Measurements from ENCODE around the gene COL4A2. TPM values are rescaled to one million over a fixed set of nuclear protein-coding genes. Genes with fewer than 3 reads are reported as not detected.
"Not testable (repeated sequence)": the region's sequence is repeated elsewhere in the genome, so short reads cannot be mapped to it uniquely, and the experiment has no call there.

Gene COL4A2
- total RNA-seq, 1 experiment from 2014 or later, result 50.0 TPM

GRCh38 chr13:110529522-110530311 is 222.6 kb downstream of the COL4A2 start:
- Histone ChIP-seq H3K27me3 (no peaks in the 10 kb centered on the region), H3K4me3 (no peak overlapping the region), H3K36me3 (no peaks in the 10 kb centered on the region), H3K9me3 (no peaks in the 10 kb centered on the region)
- no peak for DNase-seq

- Histone ChIP-seq H3K4me3 (no peak overlapping the region), H3K36me3 (no peaks in the 10 kb centered on the region), H3K9me3 (no peaks in the 10 kb centered on the region), H3K27me3 (no peaks in the 10 kb centered on the region)
- DNase-seq, result no peak
Measured at GRCh38 chr13:110531100-110531499, 224.0 kb downstream of the COL4A2 start.

GRCh38 chr13:110531671-110532083 is 224.6 kb downstream of the COL4A2 start:
- H3K27me3 ChIP-seq, result no peaks in the 10 kb centered on the region
- no peak for DNase-seq
- no peaks in the 10 kb centered on the region for H3K9me3 ChIP-seq
- no peaks in the 10 kb centered on the region for H3K36me3 ChIP-seq
- H3K4me3 ChIP-seq, result no peak overlapping the region

- not testable (repeated sequence) for H3K36me3 ChIP-seq, H3K27me3 ChIP-seq, H3K4me3 ChIP-seq, H3K9me3 ChIP-seq, DNase-seq
Measured at GRCh38 chr13:110532258-110532657, 225.2 kb downstream of the COL4A2 start.

- no peak for DNase-seq
- Histone ChIP-seq H3K36me3 (no peaks in the 10 kb centered on the region), H3K9me3 (no peaks in the 10 kb centered on the region), H3K4me3 (no peak overlapping the region), H3K27me3 (no peaks in the 10 kb centered on the region)
Measured at GRCh38 chr13:110533771-110534670, 226.9 kb downstream of the COL4A2 start.

GRCh38 chr13:110535526-110535925 is 228.4 kb downstream of the COL4A2 start:
- Histone ChIP-seq H3K9me3 (no peaks in the 10 kb centered on the region), H3K4me3 (no peak overlapping the region), H3K36me3 (no peaks in the 10 kb centered on the region), H3K27me3 (no peaks in the 10 kb centered on the region)
- no peak for DNase-seq

- H3K4me3 ChIP-seq, result no peak overlapping the region
- H3K9me3 ChIP-seq, result no peaks in the 10 kb centered on the region
- no peaks in the 10 kb centered on the region for H3K36me3 ChIP-seq
- no peaks in the 10 kb centered on the region for H3K27me3 ChIP-seq
- no peak for DNase-seq
Measured at GRCh38 chr13:110536006-110536693, 229.1 kb downstream of the COL4A2 start.

- Histone ChIP-seq H3K9me3 (no peaks in the 10 kb centered on the region), H3K27me3 (no peaks in the 10 kb centered on the region), H3K36me3 (no peaks in the 10 kb centered on the region), H3K4me3 (no peak overlapping the region)
- DNase-seq, result no peak
Measured at GRCh38 chr13:110538632-110539031, 231.5 kb downstream of the COL4A2 start.

GRCh38 chr13:110539894-110540293 is 232.8 kb downstream of the COL4A2 start:
- peaks cover 3% of the 10 kb centered on the region for H3K9me3 ChIP-seq
- H3K27me3 ChIP-seq, result no peaks in the 10 kb centered on the region
- DNase-seq, result no peak
- H3K4me3 ChIP-seq, result no peak overlapping the region
- H3K36me3 ChIP-seq, result no peaks in the 10 kb centered on the region

- H3K27me3 ChIP-seq, result no peaks in the 10 kb centered on the region
- H3K9me3 ChIP-seq, result peaks cover 3% of the 10 kb centered on the region
- DNase-seq, result no peak
- H3K36me3 ChIP-seq, result no peaks in the 10 kb centered on the region
- H3K4me3 ChIP-seq, result no peak overlapping the region
Measured at GRCh38 chr13:110540871-110541525, 233.9 kb downstream of the COL4A2 start.

GRCh38 chr13:110541526-110541920 is 234.4 kb downstream of the COL4A2 start:
- DNase-seq, result no peak
- H3K36me3 ChIP-seq, result no peaks in the 10 kb centered on the region

GRCh38 chr13:110542169-110542796 is 235.2 kb downstream of the COL4A2 start:
- DNase-seq, result no peak
- H3K36me3 ChIP-seq, result no peaks in the 10 kb centered on the region
- peaks cover 3% of the 10 kb centered on the region for H3K9me3 ChIP-seq
- H3K4me3 ChIP-seq, result no peak overlapping the region
- no peaks in the 10 kb centered on the region for H3K27me3 ChIP-seq

More at GRCh38 chr13:110541526-110541920, 234.4 kb downstream of the COL4A2 start:
- Histone ChIP-seq H3K9me3 (peaks cover 3% of the 10 kb centered on the region), H3K27me3 (no peaks in the 10 kb centered on the region), H3K4me3 (no peak overlapping the region)

GRCh38 chr13:110546378-110546777 is 239.3 kb downstream of the COL4A2 start:
- no peak for DNase-seq
- no peaks in the 10 kb centered on the region for H3K36me3 ChIP-seq

GRCh38 chr13:110546926-110547325 is 239.8 kb downstream of the COL4A2 start:
- Histone ChIP-seq H3K9me3 (peaks cover 3% of the 10 kb centered on the region), H3K27me3 (no peaks in the 10 kb centered on the region), H3K4me3 (no peak overlapping the region), H3K36me3 (no peaks in the 10 kb centered on the region)
- DNase-seq, result peak; percentile 97

More at GRCh38 chr13:110546378-110546777, 239.3 kb downstream of the COL4A2 start:
- H3K27me3 ChIP-seq, result no peaks in the 10 kb centered on the region
- H3K4me3 ChIP-seq, result no peak overlapping the region
- H3K9me3 ChIP-seq, result peaks cover 3% of the 10 kb centered on the region

- no peak for DNase-seq
- Histone ChIP-seq H3K9me3 (peaks cover under 1% of the 10 kb centered on the region; the same call in 1 of the 2 replicates), H3K4me3 (no peak overlapping the region), H3K27me3 (no peaks in the 10 kb centered on the region), H3K36me3 (no peaks in the 10 kb centered on the region)
Measured at GRCh38 chr13:110548891-110549794, 242.1 kb downstream of the COL4A2 start.

Data from MG63 (cell line).